Neural progenitor cell (in vitro differentiated cells): ENCODE data around the gene ARL6IP6.

Source experiments
- CTCF ChIP-seq: fragments of 200-600 bp; sonication (generic); IDR thresholded peaks from 2 replicates; pipeline ENCODE4 v1.5.1; 2017; ENCODE audit warnings: antibody characterized with exemption, mild to moderate bottlenecking
- EZH2 ChIP-seq: fragments of 200-600 bp; sonication (generic); IDR thresholded peaks from 2 replicates; pipeline ENCODE4 v1.6.1; 2017; ENCODE audit warnings: antibody characterized with exemption, mild to moderate bottlenecking, moderate library complexity
- EZH2phosphoT487 ChIP-seq: fragments of 200-600 bp; sonication (generic); IDR thresholded peaks from 2 replicates; pipeline ENCODE4 v1.6.1; 2017; ENCODE audit warnings: antibody characterized with exemption

GRCh38 chr2:152696476-152696875 is 21.9 kb upstream of the ARL6IP6 start:
- TF ChIP-seq CTCF (no peak), EZH2 (no peak), EZH2phosphoT487 (no peak)
